Suprapubic skin (tissue), 4 donors: ENCODE results near the gene ZNF716. TPM values are rescaled to one million over a fixed set of nuclear protein-coding genes. Genes with fewer than 3 reads are reported as not detected.

Source experiments
- DNase-seq, 2 donors: peaks; one replicate each; pipeline ENCODE4 v3.0.0-alpha.2; 2019; ENCODE audit warnings: low spot score in 2 of 2
- H3K27ac ChIP-seq: fragments of 200-600 bp; sonication (generic); one replicate; pipeline ENCODE4 v1.5.1; 2019
- H3K27me3 ChIP-seq: fragments of 200-600 bp; sonication (generic); one replicate; pipeline ENCODE4 v1.5.1; 2019
- H3K36me3 ChIP-seq: fragments of 200-600 bp; sonication (generic); one replicate; pipeline ENCODE4 v1.5.1; 2019
- H3K4me1 ChIP-seq: fragments of 200-600 bp; sonication (generic); one replicate; pipeline ENCODE4 v1.5.1; 2019
- H3K4me3 ChIP-seq: fragments of 200-600 bp; sonication (generic); one replicate; pipeline ENCODE4 v1.5.1; 2019; ENCODE audit warnings: mild to moderate bottlenecking
- H3K9me3 ChIP-seq: fragments of 200-600 bp; sonication (generic); one replicate; pipeline ENCODE4 v1.5.1; 2019
- EP300 ChIP-seq: sonication (generic); formaldehyde crosslinking; IDR thresholded peaks from one replicate; pipeline ENCODE4 v1.6.1; 2017; ENCODE audit warnings: antibody characterized with exemption
- POLR2A ChIP-seq, 2 donors: fragments of 450-650 bp; IDR thresholded peaks; one replicate each; pipeline ENCODE4 v1.6.1; 2017; ENCODE audit warnings: antibody characterized with exemption in 2 of 2, mild to moderate bottlenecking in 2 of 2, moderate library complexity in 2 of 2
- POLR2AphosphoS5 ChIP-seq, 3 donors: sonication (generic); formaldehyde crosslinking; IDR thresholded peaks; one replicate each; pipeline ENCODE4 v1.6.1; 2017; ENCODE audit warnings: antibody characterized with exemption in 3 of 3
- WGBS: methylation state at CpG from one replicate; pipeline ENCODE4 v1.1.5; 2018; 5-methylcytosine and 5-hydroxymethylcytosine counted together
- total RNA-seq, 4 donors: library from RNA; depleted of rRNA; stranded (reverse); fragments of >200 nt; gene quantifications; one replicate each; pipeline ENCODE4 v1.1.0, GENCODE V29; 2016
- TF ChIP-seq, protein P1 (sequence below), 2 donors: fragments of 200-600 bp in 1 of 2; fragments of 450-650 bp in 1 of 2; sonication (generic) in 1 of 2; IDR thresholded peaks; one replicate each; pipeline ENCODE4 v1.5.1; 2016 to 2019; ENCODE audit warnings: antibody characterized with exemption in 2 of 2, mild to moderate bottlenecking in 1 of 2, moderate library complexity in 1 of 2

The ZNF716 gene
- total RNA-seq, 4 donors from 2014 or later: not detected

DNA sequence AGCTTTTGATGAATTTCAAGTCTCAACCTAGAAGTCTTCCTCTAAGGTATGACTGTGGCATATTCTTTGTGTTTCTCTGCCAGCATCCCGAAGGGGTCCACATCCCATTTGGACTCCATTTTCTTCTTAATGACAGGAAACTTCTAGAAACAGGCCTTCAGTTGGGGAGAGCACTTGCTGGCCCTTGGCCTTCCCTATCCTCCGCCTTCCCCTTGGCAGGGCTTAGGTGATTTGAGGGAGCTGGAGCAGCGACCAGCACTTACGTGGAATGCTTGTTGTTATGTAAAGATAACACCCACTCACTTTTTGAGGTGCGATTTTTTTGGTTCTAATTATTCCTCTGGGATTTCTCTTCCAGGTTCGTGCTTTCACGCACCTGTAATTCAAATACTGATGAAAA is 42.9 kb upstream of the ZNF716 start:
- Histone ChIP-seq H3K4me3 (no peak overlapping the region), H3K27ac (no peak overlapping the region), H3K9me3 (peaks cover 18% of the 10 kb centered on the region), H3K4me1 (no peaks in the 10 kb centered on the region), H3K27me3 (no peaks in the 10 kb centered on the region), H3K36me3 (no peaks in the 10 kb centered on the region)
- TF ChIP-seq, protein P1, sequence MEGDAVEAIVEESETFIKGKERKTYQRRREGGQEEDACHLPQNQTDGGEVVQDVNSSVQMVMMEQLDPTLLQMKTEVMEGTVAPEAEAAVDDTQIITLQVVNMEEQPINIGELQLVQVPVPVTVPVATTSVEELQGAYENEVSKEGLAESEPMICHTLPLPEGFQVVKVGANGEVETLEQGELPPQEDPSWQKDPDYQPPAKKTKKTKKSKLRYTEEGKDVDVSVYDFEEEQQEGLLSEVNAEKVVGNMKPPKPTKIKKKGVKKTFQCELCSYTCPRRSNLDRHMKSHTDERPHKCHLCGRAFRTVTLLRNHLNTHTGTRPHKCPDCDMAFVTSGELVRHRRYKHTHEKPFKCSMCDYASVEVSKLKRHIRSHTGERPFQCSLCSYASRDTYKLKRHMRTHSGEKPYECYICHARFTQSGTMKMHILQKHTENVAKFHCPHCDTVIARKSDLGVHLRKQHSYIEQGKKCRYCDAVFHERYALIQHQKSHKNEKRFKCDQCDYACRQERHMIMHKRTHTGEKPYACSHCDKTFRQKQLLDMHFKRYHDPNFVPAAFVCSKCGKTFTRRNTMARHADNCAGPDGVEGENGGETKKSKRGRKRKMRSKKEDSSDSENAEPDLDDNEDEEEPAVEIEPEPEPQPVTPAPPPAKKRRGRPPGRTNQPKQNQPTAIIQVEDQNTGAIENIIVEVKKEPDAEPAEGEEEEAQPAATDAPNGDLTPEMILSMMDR (IDR thresholded peaks at IDR 0.05): no peak
- no peak for TF ChIP-seq EP300
- no peak for TF ChIP-seq POLR2AphosphoS5 (IDR thresholded peaks at IDR 0.05)
- TF ChIP-seq POLR2A (IDR thresholded peaks at IDR 0.05): no peak
- WGBS: 68% methylated on average over 7 of the region's 7 CpGs
- DNase-seq: no peak

DNA sequence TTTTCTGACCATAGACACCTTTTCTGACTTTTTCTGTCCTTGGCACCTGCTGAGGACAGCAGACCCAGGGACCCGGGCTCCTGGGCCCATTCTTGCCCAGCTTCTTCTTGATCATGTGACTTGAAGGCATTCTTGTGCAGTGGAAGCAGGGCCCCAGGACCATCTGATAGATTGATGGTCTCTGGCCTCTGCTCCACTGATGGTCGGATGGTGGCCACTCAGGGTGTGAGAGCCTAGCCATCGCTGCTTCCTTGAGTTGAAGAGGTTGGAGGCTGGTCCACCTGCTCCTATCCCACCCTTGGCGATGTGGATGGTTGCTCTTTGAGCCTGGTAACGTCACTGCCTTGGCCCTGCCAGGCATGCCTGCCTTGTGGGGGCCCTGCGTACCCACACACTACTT is 37.8 kb upstream of the ZNF716 start:
- H3K27me3 ChIP-seq: no peaks in the 10 kb centered on the region
- H3K4me3 ChIP-seq: no peak overlapping the region
- DNase-seq: no peak
- no peaks in the 10 kb centered on the region for H3K4me1 ChIP-seq
- 74% methylated on average over 5 of the region's 6 CpGs for WGBS
- TF ChIP-seq POLR2A (IDR thresholded peaks at IDR 0.05) (no peak), POLR2AphosphoS5 (IDR thresholded peaks at IDR 0.05) (no peak), EP300 (no peak)
- TF ChIP-seq, protein P1 (IDR thresholded peaks at IDR 0.05): no peak
- no peak overlapping the region for H3K27ac ChIP-seq
- H3K36me3 ChIP-seq: no peaks in the 10 kb centered on the region
- peaks cover 30% of the 10 kb centered on the region for H3K9me3 ChIP-seq

DNA sequence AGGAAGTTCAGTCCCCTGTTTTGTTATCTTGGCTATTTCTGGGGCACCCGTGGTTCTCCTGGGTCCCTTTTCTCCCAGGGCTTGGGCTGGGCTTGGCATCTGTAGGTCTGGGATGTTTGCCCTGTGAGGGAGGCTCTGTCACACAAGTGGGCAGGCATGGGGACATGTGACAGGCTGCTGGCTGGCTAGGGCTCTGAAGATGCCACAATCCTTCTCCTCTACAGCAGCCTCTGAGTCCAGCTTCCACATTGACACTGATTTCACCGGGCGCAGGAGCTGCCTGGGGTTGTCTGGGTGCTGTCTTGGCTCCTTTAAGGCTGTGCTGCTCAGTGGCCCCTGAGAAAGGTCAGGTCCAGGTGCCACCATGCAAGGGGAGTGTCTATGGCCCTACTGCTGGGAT is 37.4 kb upstream of the ZNF716 start:
- Histone ChIP-seq H3K4me3 (no peak overlapping the region), H3K4me1 (no peaks in the 10 kb centered on the region), H3K27me3 (no peaks in the 10 kb centered on the region), H3K9me3 (peaks cover 35% of the 10 kb centered on the region), H3K27ac (no peak overlapping the region), H3K36me3 (no peaks in the 10 kb centered on the region)
- no peak for DNase-seq
- TF ChIP-seq, protein P1 (IDR thresholded peaks at IDR 0.05): no peak
- TF ChIP-seq POLR2A (IDR thresholded peaks at IDR 0.05): no peak
- no peak for TF ChIP-seq POLR2AphosphoS5 (IDR thresholded peaks at IDR 0.05)
- no peak for TF ChIP-seq EP300
- 77% methylated on average over 3 of the region's 3 CpGs for WGBS

DNA sequence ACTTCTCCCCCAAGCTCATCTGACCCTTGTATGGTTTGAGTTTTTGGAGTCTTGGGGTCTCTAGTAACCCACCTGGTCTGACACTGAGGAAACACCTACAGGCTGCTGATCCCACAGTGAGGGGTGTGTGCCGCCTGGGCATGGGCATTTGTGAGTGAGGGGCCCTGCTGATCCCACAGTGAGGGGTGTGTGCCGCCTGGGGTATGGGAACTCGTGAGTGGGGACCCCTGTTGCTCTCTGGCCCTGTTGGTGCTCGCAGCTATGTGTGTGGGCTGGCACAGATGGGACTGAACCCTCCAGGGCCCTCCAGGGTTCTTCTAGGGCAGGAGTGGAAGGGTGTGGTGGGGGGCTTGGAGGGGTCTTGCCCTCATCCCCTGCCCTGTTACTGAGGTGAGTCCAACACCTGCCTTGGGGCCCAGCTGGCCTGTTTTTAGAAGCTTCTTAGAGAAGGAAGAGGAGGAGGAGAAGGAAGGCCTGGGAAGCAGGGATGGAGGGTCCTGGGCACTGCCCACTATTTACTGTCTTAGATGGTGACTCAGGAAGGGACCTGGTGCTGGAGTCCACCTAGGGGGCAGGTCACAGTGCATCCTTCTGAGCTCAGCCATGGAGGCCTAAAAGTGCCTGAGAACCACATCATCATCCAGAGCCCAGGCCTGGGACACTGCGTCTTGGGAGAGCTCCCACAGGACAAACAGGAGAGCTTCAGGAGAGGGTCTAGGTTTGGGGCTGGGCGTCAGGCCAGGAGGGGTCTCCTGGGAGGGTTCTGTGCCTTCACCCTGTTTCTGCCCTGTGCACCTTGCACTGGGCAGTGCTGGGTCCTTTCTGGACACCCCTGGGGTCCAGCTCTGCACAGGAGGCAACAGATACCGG is 36.2 kb upstream of the ZNF716 start:
- Histone ChIP-seq H3K36me3 (no peaks in the 10 kb centered on the region), H3K9me3 (peaks cover 31% of the 10 kb centered on the region), H3K27ac (no peak overlapping the region), H3K27me3 (no peaks in the 10 kb centered on the region), H3K4me1 (no peaks in the 10 kb centered on the region), H3K4me3 (no peak overlapping the region)
- WGBS: 80% methylated on average over 2 of the region's 7 CpGs
- TF ChIP-seq, protein P1 (IDR thresholded peaks at IDR 0.05): no peak
- TF ChIP-seq EP300: no peak
- no peak for TF ChIP-seq POLR2A (IDR thresholded peaks at IDR 0.05)
- DNase-seq: no peak

DNA sequence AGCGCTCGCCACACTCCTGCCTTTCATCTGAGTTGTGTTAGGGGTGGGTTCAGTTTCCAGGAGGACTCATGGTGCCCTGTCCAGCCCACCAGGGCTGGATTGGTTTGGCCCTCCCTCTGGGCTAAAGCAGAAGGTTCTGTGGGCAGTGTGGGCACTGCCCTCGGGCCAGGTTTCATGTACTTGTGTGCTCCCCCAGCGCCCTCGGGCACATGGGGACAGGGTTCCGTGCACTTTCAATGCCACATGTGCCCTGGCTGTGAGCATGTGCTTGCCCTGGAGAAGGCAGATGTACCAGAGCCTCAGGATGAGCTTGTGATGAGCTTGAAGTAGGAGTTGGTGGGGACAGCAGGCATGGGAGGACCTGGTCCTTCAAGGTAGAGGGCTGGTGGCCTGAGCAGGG is 35.6 kb upstream of the ZNF716 start:
- Histone ChIP-seq H3K27me3 (no peaks in the 10 kb centered on the region), H3K27ac (no peak overlapping the region), H3K9me3 (peaks cover 31% of the 10 kb centered on the region), H3K4me3 (no peak overlapping the region), H3K36me3 (no peaks in the 10 kb centered on the region), H3K4me1 (no peaks in the 10 kb centered on the region)
- no peak for DNase-seq
- TF ChIP-seq, protein P1 (IDR thresholded peaks at IDR 0.05): no peak
- TF ChIP-seq POLR2AphosphoS5 (IDR thresholded peaks at IDR 0.05) (no peak), POLR2A (IDR thresholded peaks at IDR 0.05) (no peak)
- 73% methylated on average over 3 of the region's 6 CpGs for WGBS
